ENCODE measurements around the gene CYB561D2. TPM values are rescaled to one million over a fixed set of nuclear protein-coding genes. Genes with fewer than 3 reads are reported as not detected.

Gene CYB561D2
- total RNA-seq, 1 experiment from 2014 or later: 9.5 TPM

DNA sequence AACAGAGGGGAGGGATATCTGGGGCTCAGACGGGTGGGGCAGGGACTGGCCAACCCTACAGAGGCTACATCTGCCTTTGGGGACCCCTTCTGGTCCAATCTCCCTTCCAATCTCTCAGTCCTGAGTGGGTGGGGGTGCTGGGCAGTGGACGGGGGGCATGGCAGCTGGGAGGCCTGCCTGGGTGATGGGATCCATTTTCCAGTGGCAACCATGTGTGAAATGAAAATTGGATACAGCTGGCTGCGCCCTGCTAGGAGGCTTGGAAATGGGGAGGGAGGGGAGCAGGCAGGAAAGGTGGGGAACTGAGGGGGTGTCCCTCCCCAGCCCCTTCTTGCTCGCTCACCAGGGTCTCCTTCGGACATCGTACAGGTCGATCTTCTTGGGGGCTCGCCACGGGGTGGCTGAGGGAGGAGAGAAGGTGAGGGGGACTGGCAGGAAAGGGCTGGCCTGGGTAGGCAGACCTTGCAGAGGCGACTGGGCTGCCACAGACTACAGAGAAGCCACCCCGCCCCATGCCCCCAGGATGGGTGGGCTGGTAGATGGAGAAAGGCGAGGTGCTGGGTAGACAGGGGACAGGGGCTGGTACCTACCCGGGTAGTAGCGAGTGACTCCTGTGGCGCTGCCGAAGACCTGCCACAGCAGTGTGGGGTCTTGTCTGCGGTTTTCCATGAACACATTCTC is 29.9 kb downstream of the CYB561D2 start (continued):
- TF ChIP-seq, protein P1, sequence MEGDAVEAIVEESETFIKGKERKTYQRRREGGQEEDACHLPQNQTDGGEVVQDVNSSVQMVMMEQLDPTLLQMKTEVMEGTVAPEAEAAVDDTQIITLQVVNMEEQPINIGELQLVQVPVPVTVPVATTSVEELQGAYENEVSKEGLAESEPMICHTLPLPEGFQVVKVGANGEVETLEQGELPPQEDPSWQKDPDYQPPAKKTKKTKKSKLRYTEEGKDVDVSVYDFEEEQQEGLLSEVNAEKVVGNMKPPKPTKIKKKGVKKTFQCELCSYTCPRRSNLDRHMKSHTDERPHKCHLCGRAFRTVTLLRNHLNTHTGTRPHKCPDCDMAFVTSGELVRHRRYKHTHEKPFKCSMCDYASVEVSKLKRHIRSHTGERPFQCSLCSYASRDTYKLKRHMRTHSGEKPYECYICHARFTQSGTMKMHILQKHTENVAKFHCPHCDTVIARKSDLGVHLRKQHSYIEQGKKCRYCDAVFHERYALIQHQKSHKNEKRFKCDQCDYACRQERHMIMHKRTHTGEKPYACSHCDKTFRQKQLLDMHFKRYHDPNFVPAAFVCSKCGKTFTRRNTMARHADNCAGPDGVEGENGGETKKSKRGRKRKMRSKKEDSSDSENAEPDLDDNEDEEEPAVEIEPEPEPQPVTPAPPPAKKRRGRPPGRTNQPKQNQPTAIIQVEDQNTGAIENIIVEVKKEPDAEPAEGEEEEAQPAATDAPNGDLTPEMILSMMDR (IDR thresholded peaks at IDR 0.05 in 2 of 3, conservative IDR thresholded peaks at IDR 0.05 in 1 of 3; ENCODE audit: borderline replicate concordance in 1 of 3, insufficient read depth in 1 of 3, low read depth in 2 of 3, low read length in 2 of 3): no peak
- TF ChIP-seq, protein P2, sequence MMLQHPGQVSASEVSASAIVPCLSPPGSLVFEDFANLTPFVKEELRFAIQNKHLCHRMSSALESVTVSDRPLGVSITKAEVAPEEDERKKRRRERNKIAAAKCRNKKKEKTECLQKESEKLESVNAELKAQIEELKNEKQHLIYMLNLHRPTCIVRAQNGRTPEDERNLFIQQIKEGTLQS (IDR thresholded peaks at IDR 0.05): no peak
- TF ChIP-seq JUND (IDR thresholded peaks at IDR 0.05) (no peak), ZFX (IDR thresholded peaks at IDR 0.05) (no peak), EGR1 (IDR thresholded peaks at IDR 0.05; ENCODE audit: low read depth) (no peak), CEBPB (IDR thresholded peaks at IDR 0.05; ENCODE audit: low read depth) (no peak), ZNF274 (IDR thresholded peaks at IDR 0.05; ENCODE audit: low read depth, low read length) (no peak), CBX3 (IDR thresholded peaks at IDR 0.05; ENCODE audit: low read depth) (no peak), SRF (IDR thresholded peaks at IDR 0.05; ENCODE audit: low read depth) (no peak), EZH2phosphoT487 (IDR thresholded peaks at IDR 0.05; ENCODE audit: borderline replicate concordance) (no peak), YY1 (IDR thresholded peaks at IDR 0.05; ENCODE audit: extremely low read depth, insufficient replicate concordance, low read depth, low read length) (no peak), ELF1 (IDR thresholded peaks at IDR 0.05; ENCODE audit: borderline replicate concordance, low read depth) (no peak)
- TF ChIP-seq, protein P3, sequence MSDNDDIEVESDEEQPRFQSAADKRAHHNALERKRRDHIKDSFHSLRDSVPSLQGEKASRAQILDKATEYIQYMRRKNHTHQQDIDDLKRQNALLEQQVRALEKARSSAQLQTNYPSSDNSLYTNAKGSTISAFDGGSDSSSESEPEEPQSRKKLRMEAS (IDR thresholded peaks at IDR 0.05): no peak

DNA sequence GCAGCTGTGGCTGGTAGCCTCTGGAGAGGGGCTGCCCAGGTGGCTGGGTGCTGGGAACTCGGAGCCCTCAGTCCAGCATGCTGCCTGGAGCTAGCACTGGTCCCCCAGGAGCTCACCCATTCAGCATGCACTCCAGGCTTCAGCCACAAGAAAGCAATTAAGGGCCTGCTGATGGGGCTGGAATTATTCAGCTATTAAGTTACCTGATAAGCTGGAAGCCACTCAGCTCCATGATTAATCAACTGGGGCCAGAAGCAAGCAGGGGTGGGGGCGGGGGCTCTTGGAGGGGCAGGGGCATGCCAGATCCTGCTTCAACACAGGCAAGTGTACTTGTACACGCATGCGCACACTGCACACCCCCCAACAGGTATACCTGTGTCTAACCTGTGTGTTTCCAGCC is 30.7 kb downstream of the CYB561D2 start:
- DNase-seq (ENCODE audit: low read depth, low spot score): no peak
- Histone ChIP-seq H2AFZ (ENCODE audit: low read depth, low read length, poor library complexity, severe bottlenecking) (no peak overlapping the region), H3K4me3 (replicated peaks in 1 of 2; ENCODE audit: low read depth in 1 of 2, low read length in 2 of 2) (no peak overlapping the region), H3K79me2 (ENCODE audit: insufficient read depth, low read length) (no peaks in the 10 kb centered on the region), H4K20me1 (ENCODE audit: insufficient read depth) (no peaks in the 10 kb centered on the region), H3K4me2 (ENCODE audit: low read length) (no peak overlapping the region), H3K9me2 (ENCODE audit: insufficient read depth) (no peaks in the 10 kb centered on the region), H3K27me3 (ENCODE audit: insufficient read depth, low read length) (no peaks in the 10 kb centered on the region), H3K36me3 (ENCODE audit: control insufficient read depth in 1 of 2, insufficient read depth in 2 of 2, low read length in 2 of 2) (no peaks in the 10 kb centered on the region), H3K4me1 (ENCODE audit: control insufficient read depth in 1 of 2, insufficient read depth in 2 of 2, low read length in 2 of 2) (no peaks in the 10 kb centered on the region), H3K27ac (ENCODE audit: low read depth, low read length) (no peak overlapping the region), H3K9me3 (ENCODE audit: control insufficient read depth in 1 of 2, insufficient read depth in 1 of 2, low read depth in 1 of 2, low read length in 2 of 2) (no peaks in the 10 kb centered on the region), H3K9ac (ENCODE audit: low read length) (no peak overlapping the region)
- no peak for ATAC-seq
- POLR2A ChIA-PET: interaction anchor here (0.7 to 1.0 kb wide), 2 partner anchors 40 to 209 kb away, joined by 3 read pairs; partner anchors contain the start of gene RASSF1
- intact Hi-C loops (cut with micrococcal nuclease): no loop called here
- RAD21 ChIA-PET (ENCODE audit: low non-redundant PET in 1 of 2, low total read pairs in 2 of 2, uncharacterized antibody in 2 of 2, unreplicated experiment in 2 of 2): no interaction called here
- CTCF ChIA-PET: no interaction called here
- BruUV-seq (replicated peaks): no TSS peak
- TF ChIP-seq TCF7L2 (IDR thresholded peaks at IDR 0.05; ENCODE audit: borderline replicate concordance, extremely low read depth, insufficient read depth, insufficient read length) (no peak), EZH2 (IDR thresholded peaks at IDR 0.05) (no peak), EGR1 (IDR thresholded peaks at IDR 0.05; ENCODE audit: low read depth) (no peak), POLR2AphosphoS5 (IDR thresholded peaks at IDR 0.05; ENCODE audit: low read depth, low read length) (no peak), POLR2A (IDR thresholded peaks at IDR 0.05; ENCODE audit: borderline replicate concordance, extremely low read depth, insufficient read depth, insufficient read length) (no peak)
- TF ChIP-seq, protein P1 (IDR thresholded peaks at IDR 0.05 in 2 of 3, conservative IDR thresholded peaks at IDR 0.05 in 1 of 3; ENCODE audit: borderline replicate concordance in 1 of 3, insufficient read depth in 1 of 3, low read depth in 2 of 3, low read length in 2 of 3): no peak
- TF ChIP-seq, protein P4, sequence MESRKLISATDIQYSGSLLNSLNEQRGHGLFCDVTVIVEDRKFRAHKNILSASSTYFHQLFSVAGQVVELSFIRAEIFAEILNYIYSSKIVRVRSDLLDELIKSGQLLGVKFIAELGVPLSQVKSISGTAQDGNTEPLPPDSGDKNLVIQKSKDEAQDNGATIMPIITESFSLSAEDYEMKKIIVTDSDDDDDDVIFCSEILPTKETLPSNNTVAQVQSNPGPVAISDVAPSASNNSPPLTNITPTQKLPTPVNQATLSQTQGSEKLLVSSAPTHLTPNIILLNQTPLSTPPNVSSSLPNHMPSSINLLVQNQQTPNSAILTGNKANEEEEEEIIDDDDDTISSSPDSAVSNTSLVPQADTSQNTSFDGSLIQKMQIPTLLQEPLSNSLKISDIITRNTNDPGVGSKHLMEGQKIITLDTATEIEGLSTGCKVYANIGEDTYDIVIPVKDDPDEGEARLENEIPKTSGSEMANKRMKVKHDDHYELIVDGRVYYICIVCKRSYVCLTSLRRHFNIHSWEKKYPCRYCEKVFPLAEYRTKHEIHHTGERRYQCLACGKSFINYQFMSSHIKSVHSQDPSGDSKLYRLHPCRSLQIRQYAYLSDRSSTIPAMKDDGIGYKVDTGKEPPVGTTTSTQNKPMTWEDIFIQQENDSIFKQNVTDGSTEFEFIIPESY (IDR thresholded peaks at IDR 0.05; ENCODE audit: extremely low read depth, insufficient replicate concordance, low read length): no peak
- TF ChIP-seq, protein P3 (IDR thresholded peaks at IDR 0.05): no peak

Measured in HCT116 (cell line).